ENCODE results near the gene TRMT11.

Gene TRMT11

GRCh38 chr6:125986301-125987025 lies at the start of gene TRMT11:
Gene TRMT11, plus strand, starts transcription at chr6:125986540. Its CDS starts 11 bp downstream, at chr6:125986551.
- Histone ChIP-seq H3K36me3 (ENCODE audit: insufficient read depth, low read length) (no peaks in the 10 kb centered on the region), H3K9ac (ENCODE audit: low read length) (peak within 1 kb of the TSS; percentile 97), H3K9me3 (ENCODE audit: low read length) (no peaks in the 10 kb centered on the region), H2AFZ (ENCODE audit: low read length) (peak within 1 kb of the TSS; percentile 94), H4K20me1 (ENCODE audit: insufficient read depth, low read length) (no peaks in the 10 kb centered on the region), H3K4me3 (ENCODE audit: low read depth, low read length, poor library complexity, severe bottlenecking) (peak within 1 kb of the TSS; percentile 89), H3K79me2 (ENCODE audit: insufficient read depth, low read length) (peaks cover 52% of the 10 kb centered on the region), H3F3A (ENCODE audit: insufficient read depth, low read length) (no peaks in the 10 kb centered on the region), H3K27ac (ENCODE audit: low read depth, low read length, poor library complexity, severe bottlenecking) (peak within 1 kb of the TSS; percentile 76), H3K27me3 (ENCODE audit: insufficient read depth, low read length) (no peaks in the 10 kb centered on the region), H3K9me2 (ENCODE audit: low read depth, low read length) (no peaks in the 10 kb centered on the region), H3K4me2 (ENCODE audit: low read length) (peak within 1 kb of the TSS; percentile 95), H3K4me1 (ENCODE audit: insufficient read depth, low read length, severe bottlenecking) (peaks cover 42% of the 10 kb centered on the region)
- TF ChIP-seq EZH2 (IDR thresholded peaks at IDR 0.05; ENCODE audit: borderline replicate concordance, low read length) (no peak), CTCF (IDR thresholded peaks at IDR 0.05; ENCODE audit: low read length) (peak; percentile 11; the same call in 1 of the 2 replicates)

GRCh38 chr6:125939026-125939425 lies 47.3 kb upstream of the TRMT11 start:
- H3K79me2 ChIP-seq (ENCODE audit: insufficient read depth, low read length) = no peaks in the 10 kb centered on the region
- H3K9me3 ChIP-seq (ENCODE audit: low read length) = no peaks in the 10 kb centered on the region
- no peaks in the 10 kb centered on the region for H3K4me1 ChIP-seq (ENCODE audit: insufficient read depth, low read length, severe bottlenecking)
- H3K36me3 ChIP-seq (ENCODE audit: insufficient read depth, low read length) = no peaks in the 10 kb centered on the region
- no peaks in the 10 kb centered on the region for H4K20me1 ChIP-seq (ENCODE audit: insufficient read depth, low read length)
- H3K27me3 ChIP-seq (ENCODE audit: insufficient read depth, low read length) = no peaks in the 10 kb centered on the region
- H3K4me2 ChIP-seq (ENCODE audit: low read length) = no peak overlapping the region
- no peaks in the 10 kb centered on the region for H3K9me2 ChIP-seq (ENCODE audit: low read depth, low read length)
- H3F3A ChIP-seq (ENCODE audit: insufficient read depth, low read length) = no peaks in the 10 kb centered on the region
- H3K27ac ChIP-seq (ENCODE audit: low read depth, low read length, poor library complexity, severe bottlenecking) = no peak overlapping the region
- no peak overlapping the region for H3K9ac ChIP-seq (ENCODE audit: low read length)
- TF ChIP-seq CTCF (IDR thresholded peaks at IDR 0.05; ENCODE audit: low read length) (no peak), EZH2 (IDR thresholded peaks at IDR 0.05; ENCODE audit: borderline replicate concordance, low read length) (no peak)
- H2AFZ ChIP-seq (ENCODE audit: low read length) = no peak overlapping the region
- no peak overlapping the region for H3K4me3 ChIP-seq (ENCODE audit: low read depth, low read length, poor library complexity, severe bottlenecking)

GRCh38 chr6:125939791-125940190 lies 46.5 kb upstream of the TRMT11 start:
- no peaks in the 10 kb centered on the region for H3K79me2 ChIP-seq (ENCODE audit: insufficient read depth, low read length)
- H3K27ac ChIP-seq (ENCODE audit: low read depth, low read length, poor library complexity, severe bottlenecking) = no peak overlapping the region
- no peak overlapping the region for H3K4me2 ChIP-seq (ENCODE audit: low read length)

More at GRCh38 chr6:125939791-125940190, 46.5 kb upstream of the TRMT11 start:
- H3K4me3 ChIP-seq (ENCODE audit: low read depth, low read length, poor library complexity, severe bottlenecking) = no peak overlapping the region
- H3K36me3 ChIP-seq (ENCODE audit: insufficient read depth, low read length) = no peaks in the 10 kb centered on the region
- no peaks in the 10 kb centered on the region for H3F3A ChIP-seq (ENCODE audit: insufficient read depth, low read length)
- no peaks in the 10 kb centered on the region for H3K4me1 ChIP-seq (ENCODE audit: insufficient read depth, low read length, severe bottlenecking)
- no peaks in the 10 kb centered on the region for H4K20me1 ChIP-seq (ENCODE audit: insufficient read depth, low read length)
- H3K9me3 ChIP-seq (ENCODE audit: low read length) = no peaks in the 10 kb centered on the region
- no peak overlapping the region for H2AFZ ChIP-seq (ENCODE audit: low read length)
- H3K27me3 ChIP-seq (ENCODE audit: insufficient read depth, low read length) = no peaks in the 10 kb centered on the region
- H3K9ac ChIP-seq (ENCODE audit: low read length) = no peak overlapping the region
- no peak for TF ChIP-seq EZH2 (IDR thresholded peaks at IDR 0.05; ENCODE audit: borderline replicate concordance, low read length)
- TF ChIP-seq CTCF (IDR thresholded peaks at IDR 0.05; ENCODE audit: low read length) = no peak
- H3K9me2 ChIP-seq (ENCODE audit: low read depth, low read length) = no peaks in the 10 kb centered on the region
